NOMO-1 treated with DMSO at 0.1 percent for 48 hours (cell line): ENCODE measurements around the gene PEAR1.

Experiments used
- DNase-seq: peaks from one replicate; lab custom pipeline; 2025; ENCODE audit not compliant: unreplicated experiment; lab: John Stamatoyannopoulos, UW

Gene PEAR1

DNA sequence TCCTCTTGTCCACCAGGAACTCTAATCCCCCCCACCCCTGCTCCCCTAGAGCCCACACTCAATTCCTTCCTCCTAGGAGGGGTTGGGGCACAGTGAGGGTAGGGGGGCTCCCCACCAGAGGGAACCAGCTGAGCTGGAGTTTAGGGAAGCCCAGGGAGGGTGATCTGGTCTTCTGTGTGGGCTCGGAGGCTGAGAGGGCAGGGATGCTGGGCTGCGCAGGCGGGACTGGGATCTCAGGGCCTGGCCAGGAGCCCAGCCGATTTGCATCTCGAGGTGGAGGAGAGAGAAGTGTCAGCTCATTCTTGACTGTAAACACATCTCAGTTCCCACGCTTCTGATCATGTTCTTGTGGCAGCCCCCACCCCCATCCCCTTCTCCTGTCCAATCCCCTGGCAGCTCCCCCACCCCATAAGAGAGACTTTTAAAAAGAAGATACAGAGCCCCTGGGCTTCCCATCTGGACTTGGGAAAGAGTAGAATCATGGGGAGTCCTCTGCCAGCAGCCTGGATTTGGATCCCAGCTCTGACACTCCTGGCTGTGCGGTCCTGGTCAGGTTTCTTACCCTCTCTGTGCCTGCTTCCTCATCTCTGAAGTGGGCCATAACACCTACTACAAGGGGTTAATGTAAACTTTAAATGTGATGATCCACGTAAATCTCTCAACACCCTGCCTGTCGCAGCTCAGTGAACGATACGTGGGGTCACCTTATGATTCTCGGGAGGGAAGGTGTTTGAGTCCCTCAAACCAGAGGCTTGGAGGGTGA is 6.6 kb downstream of the PEAR1 start:
- DNase-seq: no peak

DNA sequence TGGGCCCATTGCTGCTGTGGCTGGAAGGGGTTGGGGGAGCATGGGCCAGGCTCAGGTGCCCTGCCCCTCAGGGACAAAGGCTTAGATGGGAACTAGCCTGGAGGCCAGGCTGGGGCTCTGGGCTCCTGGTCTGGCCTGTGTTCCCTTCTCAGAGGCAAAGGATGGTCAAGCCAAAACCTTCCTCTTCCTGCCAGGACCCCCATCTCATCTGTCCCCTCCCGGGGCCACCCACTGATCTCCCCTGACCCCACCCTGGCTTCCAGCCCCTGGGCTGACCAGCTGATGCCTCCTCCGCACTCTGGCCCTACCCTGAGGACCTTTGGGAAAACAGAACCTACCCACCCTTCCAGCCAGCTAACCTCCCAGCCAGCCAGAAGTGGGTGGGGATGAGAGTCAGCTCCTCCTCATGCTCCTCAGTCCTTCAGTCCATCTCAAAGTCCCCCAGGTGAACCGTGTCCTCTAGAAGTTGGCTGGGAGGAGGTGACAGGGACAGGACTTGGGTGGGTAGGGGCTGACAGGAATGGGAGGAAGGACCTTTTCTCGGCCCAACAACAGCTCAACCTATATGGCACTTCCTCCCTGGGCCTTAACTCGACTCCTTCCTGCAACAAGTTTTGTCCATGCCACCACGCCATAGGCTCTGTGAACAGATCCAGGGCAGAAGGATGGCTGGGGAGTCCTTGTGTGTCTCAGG is 7.5 kb downstream of the PEAR1 start:
- no peak for DNase-seq

DNA sequence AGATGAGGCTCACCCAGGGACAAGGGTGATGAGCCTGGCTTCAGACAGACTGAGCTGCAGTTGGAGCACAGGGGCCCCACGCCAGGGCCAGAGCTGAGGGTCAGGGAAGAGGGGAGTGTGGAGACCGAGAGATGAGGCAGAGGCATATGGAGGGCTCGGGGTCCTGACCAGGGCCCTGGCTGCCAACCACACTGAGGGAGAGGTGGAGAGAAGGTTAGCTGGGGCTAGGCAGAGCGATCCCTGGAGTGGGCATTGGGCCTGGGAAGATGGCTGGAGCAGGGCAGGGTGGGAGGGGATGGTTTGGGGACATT is 8.0 kb downstream of the PEAR1 start:
- DNase-seq: no peak

DNA sequence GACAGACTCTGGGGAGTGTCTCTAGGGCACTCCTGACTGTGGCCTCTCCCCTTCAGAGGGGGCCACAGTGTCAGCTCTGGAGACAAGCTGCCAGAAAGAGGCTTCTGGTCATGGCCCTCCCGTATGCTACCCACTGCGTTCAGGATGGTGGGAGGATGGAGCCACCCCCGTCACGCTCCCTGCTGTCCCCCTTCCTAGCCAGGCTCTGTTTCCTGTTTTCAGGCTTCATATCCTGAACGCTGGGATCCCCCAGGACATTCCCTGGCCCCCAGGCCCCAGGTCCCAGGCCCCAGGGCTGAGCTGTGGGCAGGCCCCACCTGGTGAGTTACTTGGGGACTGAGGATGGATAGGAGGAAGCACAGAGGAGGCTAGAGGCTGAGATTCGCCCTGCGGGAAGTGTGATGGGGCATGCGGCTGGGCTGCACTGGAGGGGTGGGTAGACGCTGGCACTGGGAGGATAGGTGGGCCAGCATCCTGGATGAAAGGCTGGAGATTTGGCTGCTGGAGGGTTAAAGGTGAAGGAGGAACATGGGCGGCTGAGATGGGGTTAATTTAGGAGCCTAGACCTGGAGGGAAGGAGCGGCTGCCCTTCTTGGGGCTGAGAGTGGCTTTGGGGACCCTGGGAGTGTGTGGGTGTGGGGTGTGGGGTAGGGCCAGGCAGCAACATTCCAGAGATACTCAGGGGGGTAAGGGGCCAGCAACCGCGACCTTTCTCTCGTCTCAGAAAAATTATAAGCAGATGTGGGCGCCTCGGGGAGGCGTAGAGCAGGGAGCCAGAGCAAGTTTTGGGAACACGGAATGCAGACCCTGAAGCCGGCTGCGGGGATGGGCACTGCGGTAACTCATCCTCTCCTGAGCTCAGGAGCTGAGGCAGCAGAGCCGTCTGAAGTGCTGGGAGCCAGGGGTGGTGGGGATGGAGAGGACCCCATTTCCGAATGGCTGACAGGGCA is 8.7 kb downstream of the PEAR1 start:
- no peak for DNase-seq

DNA sequence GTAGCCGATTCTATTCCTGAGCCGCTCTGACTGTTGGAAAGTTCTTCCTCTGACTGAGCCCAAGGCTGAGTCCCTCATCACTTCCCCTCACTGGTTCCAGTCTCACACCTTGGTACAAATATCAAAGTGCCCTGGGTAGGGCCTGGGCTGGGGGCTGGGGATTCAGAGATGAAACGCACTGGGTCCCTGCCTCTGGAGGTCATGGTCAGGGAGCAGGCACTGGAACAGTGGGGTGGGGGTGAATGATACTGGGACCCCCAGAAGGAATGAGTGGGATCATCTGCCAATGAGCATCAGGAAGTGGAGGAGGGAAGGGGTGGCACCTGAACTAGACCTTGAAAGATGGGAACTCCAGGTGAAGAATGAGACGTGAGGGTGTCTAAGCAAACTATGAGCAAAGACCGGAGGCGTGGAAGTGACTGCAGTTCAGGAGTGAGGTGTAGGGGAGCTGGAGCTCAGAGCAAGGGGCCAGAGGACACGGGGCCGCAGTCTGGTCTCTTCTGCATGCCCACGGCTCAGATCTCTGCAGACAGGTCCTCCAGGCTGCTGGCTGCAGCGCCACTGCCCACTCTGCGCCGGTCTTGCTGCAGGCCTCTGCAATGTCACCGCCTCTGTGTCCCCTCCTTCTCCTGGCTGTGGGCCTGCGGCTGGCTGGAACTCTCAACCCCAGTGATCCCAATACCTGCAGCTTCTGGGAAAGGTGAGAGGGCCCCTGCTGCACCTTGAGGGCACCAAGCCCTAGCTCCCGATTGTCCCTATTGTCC is 10.0 kb downstream of the PEAR1 start:
- no peak for DNase-seq

DNA sequence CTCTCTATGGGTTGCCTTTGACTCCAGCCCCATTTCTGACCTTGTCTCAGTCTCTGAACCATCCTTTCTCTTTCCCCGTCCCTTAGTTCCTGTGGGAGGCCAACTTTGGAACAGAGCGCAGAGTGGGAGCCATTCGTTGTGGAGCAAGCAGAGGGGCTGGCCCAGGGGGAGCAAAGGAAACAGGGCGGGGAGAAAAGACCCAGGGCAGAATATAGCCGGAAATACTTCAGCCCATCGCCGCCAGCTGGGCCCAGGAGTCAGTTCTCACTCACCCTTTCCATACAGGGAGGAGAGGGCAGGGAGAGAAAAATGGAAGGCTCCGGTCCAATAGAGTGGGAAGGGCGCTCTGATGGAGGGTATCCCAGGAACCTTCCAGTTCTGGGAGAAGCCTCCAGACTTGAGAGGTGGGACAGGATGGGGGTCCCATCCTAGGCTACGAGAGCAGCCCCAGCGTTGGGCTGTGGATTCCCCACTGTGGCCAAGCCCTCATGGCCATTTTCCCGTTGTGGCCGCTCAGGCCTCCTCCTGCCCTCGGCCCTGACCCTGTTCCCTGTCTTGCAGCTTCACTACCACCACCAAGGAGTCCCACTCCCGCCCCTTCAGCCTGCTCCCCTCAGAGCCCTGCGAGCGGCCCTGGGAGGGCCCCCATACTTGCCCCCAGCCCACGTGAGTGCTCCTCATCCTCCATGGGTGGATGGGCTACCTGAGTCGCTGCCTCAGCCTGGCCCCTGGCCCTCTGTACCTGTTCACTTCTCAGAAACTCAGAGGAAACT is 10.9 kb downstream of the PEAR1 start:
- DNase-seq: no peak

DNA sequence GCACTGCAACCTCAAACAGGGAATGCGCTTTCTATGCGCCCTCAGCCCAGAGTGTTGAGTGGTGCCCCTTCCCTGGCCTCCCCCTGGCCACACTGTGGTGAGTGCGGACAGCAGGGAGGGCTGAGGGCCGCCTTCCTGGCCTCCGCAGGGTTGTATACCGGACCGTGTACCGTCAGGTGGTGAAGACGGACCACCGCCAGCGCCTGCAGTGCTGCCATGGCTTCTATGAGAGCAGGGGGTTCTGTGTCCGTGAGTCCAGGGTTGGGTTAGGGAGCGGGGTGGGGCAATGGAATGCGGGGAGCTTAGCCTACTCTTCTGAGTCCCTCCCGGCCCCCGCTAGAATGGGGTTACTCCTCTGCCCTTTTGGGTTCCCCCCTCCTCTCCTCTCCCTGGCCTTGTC is 11.7 kb downstream of the PEAR1 start:
- DNase-seq: no peak

DNA sequence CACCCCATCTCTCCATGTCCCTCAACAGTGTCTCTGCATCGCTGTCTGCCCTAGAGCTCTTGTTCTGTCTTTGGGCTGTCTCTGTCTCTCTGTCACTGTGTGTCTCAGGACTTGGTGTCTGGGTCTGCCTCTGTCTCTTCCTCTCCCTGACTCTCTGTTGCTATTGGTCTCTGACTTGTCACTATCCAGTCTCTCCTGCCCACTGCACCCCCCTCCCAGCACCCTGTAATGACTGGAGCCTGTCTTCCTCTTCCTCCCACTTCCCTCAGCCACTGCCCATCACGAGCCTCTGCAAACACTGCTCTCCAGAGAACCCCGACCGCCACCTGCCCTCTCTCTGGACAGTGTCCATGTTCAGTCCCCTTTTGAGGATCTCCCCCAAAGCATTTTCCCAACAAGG is 12.1 kb downstream of the PEAR1 start:
- no peak for DNase-seq

DNA sequence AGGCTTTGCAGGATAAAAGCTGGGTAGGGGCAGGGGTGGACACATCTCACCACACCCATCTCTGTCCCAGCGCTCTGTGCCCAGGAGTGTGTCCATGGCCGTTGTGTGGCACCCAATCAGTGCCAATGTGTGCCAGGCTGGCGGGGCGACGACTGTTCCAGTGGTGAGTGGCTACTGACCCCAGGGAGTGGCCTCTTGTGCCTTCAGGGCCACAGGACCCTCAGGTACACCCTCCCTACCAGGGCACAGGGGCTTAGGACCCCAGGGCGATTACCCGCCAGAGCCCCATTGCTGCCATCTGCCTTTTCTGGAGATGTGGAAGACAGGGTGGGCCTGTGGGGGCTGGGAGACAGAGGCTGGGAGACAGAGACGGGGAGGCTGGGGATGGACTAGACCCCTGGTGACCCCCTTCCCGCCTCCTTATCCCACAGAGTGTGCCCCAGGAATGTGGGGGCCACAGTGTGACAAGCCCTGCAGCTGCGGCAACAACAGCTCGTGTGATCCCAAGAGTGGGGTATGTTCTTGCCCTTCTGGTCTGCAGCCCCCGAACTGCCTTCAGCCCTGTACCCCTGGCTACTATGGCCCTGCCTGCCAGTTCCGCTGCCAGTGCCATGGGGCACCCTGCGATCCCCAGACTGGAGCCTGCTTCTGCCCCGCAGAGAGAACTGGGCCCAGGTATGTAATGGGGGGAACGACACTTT is 12.8 kb downstream of the PEAR1 start:
- DNase-seq: no peak

DNA sequence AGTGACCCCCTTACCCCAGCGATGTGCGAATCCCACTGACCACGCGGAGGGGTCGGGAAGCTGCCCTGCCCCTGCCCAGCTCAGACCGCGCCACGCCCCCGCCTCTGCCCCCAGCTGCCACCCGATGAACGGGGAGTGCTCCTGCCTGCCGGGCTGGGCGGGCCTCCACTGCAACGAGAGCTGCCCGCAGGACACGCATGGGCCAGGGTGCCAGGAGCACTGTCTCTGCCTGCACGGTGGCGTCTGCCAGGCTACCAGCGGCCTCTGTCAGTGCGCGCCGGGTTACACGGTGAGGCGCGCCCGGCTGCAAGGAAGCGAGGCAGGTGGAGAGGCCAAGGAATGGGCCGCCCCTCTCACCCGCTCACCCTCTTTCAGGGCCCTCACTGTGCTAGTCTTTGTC is 15.0 kb downstream of the PEAR1 start:
- DNase-seq: no peak

DNA sequence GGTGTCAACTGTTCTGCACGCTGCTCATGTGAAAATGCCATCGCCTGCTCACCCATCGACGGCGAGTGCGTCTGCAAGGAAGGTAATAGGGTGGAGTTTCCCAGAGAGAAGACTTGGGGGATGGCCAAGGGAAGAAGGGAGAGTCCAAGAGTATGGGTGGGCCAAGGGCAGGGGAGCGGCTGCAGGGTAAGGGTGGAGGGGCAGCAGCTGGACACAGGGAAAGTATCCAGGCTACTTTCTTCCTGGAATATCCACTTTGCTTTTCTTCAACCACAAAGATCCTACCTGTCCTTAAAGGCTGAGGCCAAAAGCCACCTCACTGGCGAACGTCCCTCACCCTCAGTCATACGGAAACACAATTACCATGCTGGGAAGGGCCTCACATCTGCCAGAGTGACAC is 15.4 kb downstream of the PEAR1 start:
- DNase-seq: no peak

DNA sequence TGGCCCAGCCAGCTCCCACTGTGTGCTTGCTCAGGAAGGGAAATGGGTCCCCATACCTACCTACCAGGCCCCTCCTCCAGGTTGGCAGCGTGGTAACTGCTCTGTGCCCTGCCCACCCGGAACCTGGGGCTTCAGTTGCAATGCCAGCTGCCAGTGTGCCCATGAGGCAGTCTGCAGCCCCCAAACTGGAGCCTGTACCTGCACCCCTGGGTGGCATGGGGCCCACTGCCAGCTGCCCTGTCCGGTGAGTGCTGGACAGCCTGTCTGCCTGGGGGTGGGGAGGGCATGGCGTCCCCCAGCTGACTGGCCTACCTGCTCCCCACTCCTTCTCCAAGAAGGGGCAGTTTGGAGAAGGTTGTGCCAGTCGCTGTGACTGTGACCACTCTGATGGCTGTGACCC is 16.2 kb downstream of the PEAR1 start:
- DNase-seq: no peak

DNA sequence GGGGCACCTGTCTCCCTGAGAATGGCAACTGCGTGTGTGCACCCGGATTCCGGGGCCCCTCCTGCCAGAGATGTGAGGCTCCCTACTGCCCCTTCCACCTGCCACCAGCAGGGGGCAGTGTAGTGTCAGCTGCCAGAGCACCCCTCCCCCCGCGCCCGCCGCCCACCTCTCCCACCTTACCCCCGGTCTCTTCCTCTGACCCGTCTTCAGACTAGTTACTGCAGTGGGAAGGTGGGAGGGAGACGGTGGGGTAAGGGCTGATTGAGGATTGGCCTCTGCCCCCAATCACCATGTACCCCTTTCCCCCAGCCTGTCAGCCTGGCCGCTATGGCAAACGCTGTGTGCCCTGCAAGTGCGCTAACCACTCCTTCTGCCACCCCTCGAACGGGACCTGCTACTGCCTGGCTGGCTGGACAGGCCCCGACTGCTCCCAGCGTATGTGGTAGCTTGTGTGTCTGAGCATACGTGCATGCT is 16.8 kb downstream of the PEAR1 start:
- no peak for DNase-seq

DNA sequence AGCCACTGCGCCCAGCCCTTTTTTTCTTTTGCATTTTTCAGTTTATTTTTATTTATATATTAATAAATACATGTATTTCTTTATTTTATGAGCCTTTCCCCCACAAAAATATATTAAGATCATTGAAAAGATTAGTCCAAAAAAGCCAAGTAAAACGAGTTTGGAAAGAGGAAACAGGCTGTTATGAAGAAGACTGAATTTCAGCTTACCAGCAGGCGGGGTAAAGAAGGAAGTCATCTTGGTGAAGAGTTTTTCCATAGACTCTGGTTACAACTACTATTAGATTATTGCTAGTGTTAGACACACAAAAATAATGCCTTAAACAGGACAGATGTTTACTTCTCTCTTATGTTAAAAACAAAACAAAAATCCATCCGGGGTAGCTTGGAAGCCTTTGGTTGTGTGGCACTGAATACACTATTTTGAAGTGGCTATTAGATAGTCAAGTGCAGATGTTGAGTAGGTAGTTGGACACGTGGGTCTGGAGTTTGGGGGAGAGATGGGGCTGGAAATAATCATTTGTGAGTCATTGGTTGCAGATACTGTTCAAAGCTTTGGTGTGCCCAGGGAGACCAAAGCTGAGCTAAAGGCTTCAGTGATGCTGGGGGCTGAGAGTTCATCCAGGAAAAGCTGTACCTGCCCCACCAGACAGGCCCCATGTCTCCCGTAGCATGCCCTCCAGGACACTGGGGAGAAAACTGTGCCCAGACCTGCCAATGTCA is 18.2 kb downstream of the PEAR1 start:
- DNase-seq: peak; percentile 57

DNA sequence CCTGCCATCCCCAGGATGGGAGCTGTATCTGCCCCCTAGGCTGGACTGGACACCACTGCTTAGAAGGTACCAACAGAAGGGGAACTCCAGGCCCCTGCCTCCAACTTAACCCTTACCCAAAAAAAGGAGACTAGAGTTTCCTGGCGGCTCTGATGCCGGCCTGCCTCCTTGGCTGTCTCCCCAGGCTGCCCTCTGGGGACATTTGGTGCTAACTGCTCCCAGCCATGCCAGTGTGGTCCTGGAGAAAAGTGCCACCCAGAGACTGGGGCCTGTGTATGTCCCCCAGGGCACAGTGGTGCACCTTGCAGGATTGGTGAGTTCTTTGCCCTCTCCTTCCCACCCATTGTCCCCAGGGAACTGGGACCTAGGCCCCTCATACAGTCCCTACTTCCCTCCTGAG is 18.8 kb downstream of the PEAR1 start:
- no peak for DNase-seq

DNA sequence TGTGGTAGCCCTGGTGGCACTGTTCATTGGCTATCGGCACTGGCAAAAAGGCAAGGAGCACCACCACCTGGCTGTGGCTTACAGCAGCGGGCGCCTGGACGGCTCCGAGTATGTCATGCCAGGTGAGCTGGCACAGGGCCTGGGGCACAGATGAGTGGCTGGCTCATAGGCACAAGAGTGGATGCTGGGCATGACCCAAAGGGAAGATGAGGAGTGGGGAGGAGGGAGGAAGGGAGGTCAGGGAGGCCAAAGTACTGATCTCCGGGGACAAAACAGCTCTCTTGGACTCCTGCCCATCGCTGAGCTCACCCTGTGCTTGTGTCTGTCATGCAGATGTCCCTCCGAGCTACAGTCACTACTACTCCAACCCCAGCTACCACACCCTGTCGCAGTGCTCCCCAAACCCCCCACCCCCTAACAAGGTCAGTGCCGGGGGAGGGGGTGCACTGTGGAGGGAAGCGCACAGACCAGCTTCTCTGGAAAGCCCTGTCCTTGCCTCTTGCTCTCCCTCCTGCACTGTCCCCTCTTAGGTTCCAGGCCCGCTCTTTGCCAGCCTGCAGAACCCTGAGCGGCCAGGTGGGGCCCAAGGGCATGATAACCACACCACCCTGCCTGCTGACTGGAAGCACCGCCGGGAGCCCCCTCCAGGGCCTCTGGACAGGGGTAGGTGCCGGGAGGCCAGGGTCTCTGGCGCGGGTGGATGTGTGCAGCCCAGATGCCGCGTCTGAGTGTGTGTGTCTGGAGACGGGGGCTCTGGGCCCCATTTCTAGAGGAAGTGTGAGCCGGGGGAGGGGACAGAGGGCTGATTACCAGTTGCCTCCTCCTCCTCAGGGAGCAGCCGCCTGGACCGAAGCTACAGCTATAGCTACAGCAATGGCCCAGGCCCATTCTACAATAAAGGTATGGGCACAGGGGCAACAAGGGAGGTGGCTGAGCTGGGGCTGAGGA is 19.6 kb downstream of the PEAR1 start:
- DNase-seq: no peak

DNA sequence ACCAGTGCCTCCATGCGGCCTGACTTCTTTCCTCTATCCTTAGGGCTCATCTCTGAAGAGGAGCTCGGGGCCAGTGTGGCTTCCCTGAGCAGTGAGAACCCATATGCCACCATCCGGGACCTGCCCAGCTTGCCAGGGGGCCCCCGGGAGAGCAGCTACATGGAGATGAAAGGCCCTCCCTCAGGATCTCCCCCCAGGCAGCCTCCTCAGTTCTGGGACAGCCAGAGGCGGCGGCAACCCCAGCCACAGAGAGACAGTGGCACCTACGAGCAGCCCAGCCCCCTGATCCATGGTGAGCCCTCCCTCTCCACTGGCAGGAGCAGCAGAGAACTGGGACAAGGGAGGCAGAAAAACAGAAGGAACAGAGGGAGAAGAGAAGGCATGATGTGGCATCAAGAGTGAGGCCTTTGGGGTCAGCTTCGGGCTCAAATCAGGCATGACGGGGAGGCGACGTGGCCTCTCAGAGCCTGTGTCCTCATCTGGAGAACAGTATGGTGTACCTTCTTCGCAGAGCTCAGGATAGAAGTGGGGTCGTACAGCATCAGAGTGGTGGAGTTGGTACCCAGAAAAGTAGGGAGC is 20.4 kb downstream of the PEAR1 start:
- DNase-seq: no peak
